Measurements from ENCODE around the gene ATG3.

ATG3 gene

DNA sequence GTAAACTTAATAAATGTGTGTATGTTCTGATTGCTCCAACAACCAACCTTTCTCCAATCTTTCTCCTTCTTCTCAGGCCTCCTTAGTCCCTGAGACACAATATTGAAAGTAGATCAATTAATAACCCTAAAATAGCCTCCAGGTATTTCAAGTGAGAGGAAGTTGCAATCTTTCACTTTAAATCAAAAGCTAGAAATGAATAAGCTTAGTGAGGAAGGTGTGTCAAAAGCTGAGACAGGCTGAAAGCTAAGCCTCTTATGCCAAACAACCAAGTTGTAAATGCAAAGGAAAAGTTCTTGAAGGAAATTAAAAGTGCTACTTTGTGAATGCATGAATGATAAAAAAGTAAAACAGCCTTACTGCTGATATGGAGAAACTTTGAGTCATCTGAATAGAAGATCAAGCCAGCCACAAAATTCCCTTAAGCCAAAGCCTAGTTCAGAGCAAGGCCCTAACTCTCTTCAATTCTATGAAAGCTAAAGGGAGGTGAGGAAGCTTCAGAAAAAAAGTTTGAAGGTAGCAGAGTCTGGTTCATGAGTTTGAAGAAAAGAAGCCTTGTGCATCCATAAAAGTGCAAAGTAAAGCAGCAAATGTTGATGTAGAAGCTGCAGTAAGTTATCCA lies 40.6 kb upstream of the ATG3 start:
- TF ChIP-seq, protein P1, sequence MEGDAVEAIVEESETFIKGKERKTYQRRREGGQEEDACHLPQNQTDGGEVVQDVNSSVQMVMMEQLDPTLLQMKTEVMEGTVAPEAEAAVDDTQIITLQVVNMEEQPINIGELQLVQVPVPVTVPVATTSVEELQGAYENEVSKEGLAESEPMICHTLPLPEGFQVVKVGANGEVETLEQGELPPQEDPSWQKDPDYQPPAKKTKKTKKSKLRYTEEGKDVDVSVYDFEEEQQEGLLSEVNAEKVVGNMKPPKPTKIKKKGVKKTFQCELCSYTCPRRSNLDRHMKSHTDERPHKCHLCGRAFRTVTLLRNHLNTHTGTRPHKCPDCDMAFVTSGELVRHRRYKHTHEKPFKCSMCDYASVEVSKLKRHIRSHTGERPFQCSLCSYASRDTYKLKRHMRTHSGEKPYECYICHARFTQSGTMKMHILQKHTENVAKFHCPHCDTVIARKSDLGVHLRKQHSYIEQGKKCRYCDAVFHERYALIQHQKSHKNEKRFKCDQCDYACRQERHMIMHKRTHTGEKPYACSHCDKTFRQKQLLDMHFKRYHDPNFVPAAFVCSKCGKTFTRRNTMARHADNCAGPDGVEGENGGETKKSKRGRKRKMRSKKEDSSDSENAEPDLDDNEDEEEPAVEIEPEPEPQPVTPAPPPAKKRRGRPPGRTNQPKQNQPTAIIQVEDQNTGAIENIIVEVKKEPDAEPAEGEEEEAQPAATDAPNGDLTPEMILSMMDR (IDR thresholded peaks at IDR 0.05; ENCODE audit: low read depth, low read length, missing control alignments) = no peak
- no peak overlapping the region for H3K4me3 ChIP-seq (replicated peaks; ENCODE audit: low read depth, low read length)
- DNase-seq (ENCODE audit: extremely low read depth, low read depth) = no peak

DNA sequence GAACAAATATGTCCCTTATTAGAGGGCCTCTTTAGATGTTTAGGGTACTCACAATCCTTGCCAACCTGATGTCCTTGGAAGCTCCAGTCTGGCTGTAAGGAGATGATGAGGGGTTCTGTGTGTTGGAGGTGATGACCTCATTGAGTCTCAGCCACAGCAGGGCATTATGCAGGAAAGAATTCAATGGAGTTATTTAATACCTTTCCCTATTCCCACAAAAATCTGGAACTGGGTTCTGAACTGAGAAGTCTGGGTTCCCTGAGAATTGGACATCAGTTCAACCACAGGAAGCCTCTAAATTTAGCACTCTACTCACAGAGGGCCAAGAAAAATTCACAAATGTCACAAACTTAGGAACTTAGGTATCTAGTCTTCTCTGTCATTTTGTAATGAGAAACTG lies 37.0 kb upstream of the ATG3 start:
- DNase-seq (ENCODE audit: extremely low read depth, low read depth) = no peak
- H3K4me3 ChIP-seq (replicated peaks; ENCODE audit: low read depth, low read length) = no peak overlapping the region
- TF ChIP-seq, protein P1 (IDR thresholded peaks at IDR 0.05; ENCODE audit: low read depth, low read length, missing control alignments) = no peak

DNA sequence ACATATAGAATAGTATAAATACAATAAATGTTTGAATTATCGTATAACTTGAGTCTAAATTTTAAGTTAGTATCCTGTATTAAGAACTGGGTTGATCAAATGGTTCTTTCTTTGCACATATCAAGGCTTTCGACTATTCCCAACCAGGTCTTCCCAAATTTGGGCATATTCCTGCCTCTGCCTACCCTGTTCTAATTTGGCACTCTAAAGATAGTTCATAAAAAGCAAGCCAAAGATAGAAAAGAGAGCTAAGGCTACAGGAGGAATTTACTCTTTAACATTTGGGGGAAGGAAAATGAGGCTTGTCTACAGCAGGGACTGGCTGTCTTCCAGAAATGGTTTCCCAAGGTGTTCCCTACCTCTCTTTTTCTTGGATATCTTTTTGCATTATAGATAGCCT lies 36.2 kb upstream of the ATG3 start:
- DNase-seq (ENCODE audit: extremely low read depth, low read depth) = no peak
- TF ChIP-seq, protein P1 (IDR thresholded peaks at IDR 0.05; ENCODE audit: low read depth, low read length, missing control alignments) = no peak

DNA sequence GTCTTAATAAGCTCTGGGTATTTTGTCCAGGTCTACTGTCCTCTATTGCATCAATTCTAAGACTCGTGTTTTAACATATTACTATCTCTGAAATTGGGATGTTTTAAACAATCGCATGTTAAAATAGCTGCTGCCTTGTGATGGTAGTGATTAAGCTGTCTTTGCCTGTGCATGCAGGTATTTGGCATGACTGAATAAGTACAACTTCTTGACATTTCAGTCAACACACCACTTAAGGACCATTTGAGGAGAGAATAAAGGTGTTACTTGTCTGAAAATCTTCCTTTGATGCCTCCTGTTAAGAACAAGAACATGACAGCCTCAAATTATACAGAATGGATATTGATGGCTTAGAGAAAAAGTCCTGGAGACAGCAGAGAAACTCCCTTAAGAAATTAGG lies 33.1 kb upstream of the ATG3 start:
- TF ChIP-seq, protein P1 (IDR thresholded peaks at IDR 0.05; ENCODE audit: low read depth, low read length, missing control alignments) = no peak
- DNase-seq (ENCODE audit: extremely low read depth, low read depth) = no peak

More for the DNA sequence above, 36.2 kb upstream of the ATG3 start:
- no peak overlapping the region for H3K4me3 ChIP-seq (replicated peaks; ENCODE audit: low read depth, low read length)

DNA sequence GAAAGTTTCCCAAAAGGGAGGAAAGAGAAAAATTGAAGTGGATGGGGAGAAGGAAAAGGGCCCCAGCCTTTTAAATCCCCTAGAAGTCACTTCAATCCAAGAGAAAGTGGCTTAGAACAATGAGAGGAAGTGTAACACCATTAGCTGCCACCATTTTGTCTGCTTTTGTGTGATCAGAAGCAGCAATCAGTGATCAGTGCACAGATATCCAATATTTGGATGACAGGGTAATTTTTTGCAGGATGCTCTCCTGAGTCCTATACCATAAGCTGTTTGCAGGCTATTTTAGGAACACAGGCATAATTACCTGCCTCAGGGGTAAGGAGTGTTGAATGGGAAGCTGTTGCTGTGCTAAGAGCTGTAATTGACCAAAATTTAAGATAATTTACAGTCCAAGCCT lies 31.5 kb upstream of the ATG3 start:
- TF ChIP-seq, protein P1 (IDR thresholded peaks at IDR 0.05; ENCODE audit: low read depth, low read length, missing control alignments) = no peak
- no peak for DNase-seq (ENCODE audit: extremely low read depth, low read depth)

More for the DNA sequence above, 33.1 kb upstream of the ATG3 start:
- no peak overlapping the region for H3K4me3 ChIP-seq (replicated peaks; ENCODE audit: low read depth, low read length)

DNA sequence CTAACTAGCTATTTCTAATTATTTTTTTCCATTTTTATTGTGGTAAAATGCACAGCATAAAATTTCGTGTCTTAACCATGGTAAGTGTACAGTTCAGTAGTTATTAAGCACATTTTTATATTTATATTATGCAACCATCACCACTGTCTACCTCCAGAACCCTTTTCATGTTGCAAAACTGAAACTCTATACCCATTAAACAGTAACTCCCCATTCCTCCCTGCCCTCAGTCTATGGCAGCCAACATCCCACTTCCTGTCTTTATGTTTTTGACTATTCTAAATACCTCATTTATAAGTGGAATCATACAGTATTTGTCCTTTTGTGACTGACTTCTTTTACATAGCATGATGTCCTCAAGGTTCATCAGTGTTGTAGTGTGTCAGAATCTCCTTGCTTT lies 25.6 kb upstream of the ATG3 start:
- DNase-seq (ENCODE audit: extremely low read depth, low read depth) = no peak
- TF ChIP-seq, protein P1 (IDR thresholded peaks at IDR 0.05; ENCODE audit: low read depth, low read length, missing control alignments) = no peak
- no peak overlapping the region for H3K4me3 ChIP-seq (replicated peaks; ENCODE audit: low read depth, low read length)

More for the DNA sequence above, 31.5 kb upstream of the ATG3 start:
- no peak overlapping the region for H3K4me3 ChIP-seq (replicated peaks; ENCODE audit: low read depth, low read length)

DNA sequence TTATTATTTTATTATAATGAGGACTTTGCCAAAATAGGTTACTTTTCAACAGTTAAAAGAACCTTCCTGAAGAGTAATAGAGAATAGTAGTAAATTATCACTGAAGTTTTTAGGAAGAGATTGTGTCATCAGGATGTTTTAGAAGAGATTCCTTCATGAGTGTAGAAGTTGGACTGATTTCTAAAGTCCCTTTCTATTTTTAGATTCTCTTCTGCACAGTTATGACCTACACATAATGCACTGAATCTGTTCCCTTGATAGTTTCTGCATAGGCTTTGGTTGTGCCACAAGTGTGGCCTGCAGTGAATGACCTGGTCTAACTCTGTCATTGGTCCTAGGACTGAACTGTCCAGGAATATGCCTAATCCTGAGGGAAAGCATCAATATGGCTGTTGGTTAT lies 24.0 kb upstream of the ATG3 start:
- TF ChIP-seq, protein P1 (IDR thresholded peaks at IDR 0.05; ENCODE audit: low read depth, low read length, missing control alignments) = no peak
- no peak overlapping the region for H3K4me3 ChIP-seq (replicated peaks; ENCODE audit: low read depth, low read length)
- no peak for DNase-seq (ENCODE audit: extremely low read depth, low read depth)

Measured in HFF-Myc (cell line).